Stimulated activated memory B cell treated with anti-CD40 and anti-IgM and Interleukin-4, amounts not matched to agents 10 μg/mL and 1 μg/mL and 100 μg/mL, for 72 hours (primary cell): ENCODE results near the gene CELF2.
A peak's percentile ranks its signal among the peaks of the same experiment; 100 is the strongest.

Experiments used
- ATAC-seq: fragments of 150-1000 bp; cut with Tn5 transposase; 2 replicates; pipeline ENCODE4 v1.10.0; 2021
- H3K27ac Mint-ChIP-seq: one replicate; pipeline ENCODE4 v1.8.0; 2022; ENCODE audit warnings: mild to moderate bottlenecking, mixed read lengths
- H3K27me3 Mint-ChIP-seq: one replicate; pipeline ENCODE4 v1.8.0; 2022; ENCODE audit warnings: mixed read lengths
- H3K36me3 Mint-ChIP-seq: one replicate; pipeline ENCODE4 v1.8.0; 2022; ENCODE audit warnings: mixed read lengths
- H3K4me1 Mint-ChIP-seq: one replicate; pipeline ENCODE4 v1.8.0; 2022; ENCODE audit warnings: mixed read lengths
- H3K4me3 Mint-ChIP-seq: one replicate; pipeline ENCODE4 v1.8.0; 2022; ENCODE audit warnings: mild to moderate bottlenecking, moderate library complexity, mixed read lengths
- H3K9me3 Mint-ChIP-seq: one replicate; pipeline ENCODE4 v1.8.0; 2022; ENCODE audit warnings: mixed read lengths

The CELF2 gene

DNA sequence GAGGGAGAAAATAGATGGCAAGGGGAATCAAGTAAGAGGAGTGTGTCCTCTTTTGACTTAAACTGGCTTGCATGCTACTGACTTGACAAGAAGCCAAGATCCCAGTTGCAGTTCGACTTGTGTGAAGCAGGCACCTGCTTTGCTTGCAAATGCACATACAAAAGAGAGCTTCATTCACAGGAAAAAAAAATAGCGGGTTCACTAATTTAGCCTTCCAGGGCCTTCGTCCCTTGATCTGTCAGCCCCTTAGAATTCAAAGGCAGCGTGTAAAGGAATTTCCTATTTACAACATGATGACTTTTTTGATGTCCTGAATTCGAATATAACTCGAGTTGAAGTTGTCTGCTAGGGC, 192.1 kb downstream of the CELF2 start:
- Mint-ChIP-seq H3K27ac (peak overlapping the region; percentile 89), H3K4me3 (peak overlapping the region; percentile 73), H3K36me3 (peaks cover 71% of the 10 kb centered on the region), H3K4me1 (peaks cover 99% of the 10 kb centered on the region), H3K27me3 (no peaks in the 10 kb centered on the region), H3K9me3 (no peaks in the 10 kb centered on the region)
- ATAC-seq, result peak; percentile 24

DNA sequence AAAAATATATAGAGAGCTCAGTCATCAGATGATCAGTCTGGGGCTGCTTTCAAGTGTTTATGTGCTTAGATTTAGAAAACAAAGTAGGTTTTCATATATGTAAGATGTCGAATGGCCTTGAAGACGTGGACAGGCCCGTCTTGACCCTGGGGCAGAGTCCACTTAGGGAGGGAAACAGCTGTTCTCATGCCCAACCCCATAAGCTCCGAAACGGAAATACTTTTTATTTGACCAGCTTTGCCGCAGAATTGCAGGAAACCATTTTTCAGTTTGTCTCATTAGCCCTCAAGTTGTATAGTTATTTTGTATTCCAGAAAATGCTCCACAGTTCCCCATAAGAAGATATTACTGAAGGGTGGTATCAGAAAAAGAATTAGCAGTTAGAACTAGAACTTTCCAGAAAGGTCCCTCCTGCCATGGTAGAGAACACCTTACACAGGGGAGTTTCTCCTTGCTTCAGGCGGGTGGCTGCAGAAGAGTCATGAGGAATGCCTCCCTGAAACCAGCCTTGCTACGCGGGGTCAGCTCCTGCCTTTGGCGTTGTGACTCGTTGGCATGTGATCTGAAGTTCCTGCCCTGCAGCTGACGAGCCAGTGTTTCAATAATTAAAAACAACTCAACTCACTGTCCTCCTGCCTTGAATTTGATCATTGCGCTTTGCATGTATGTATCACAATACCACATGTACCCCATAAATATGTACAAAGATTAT, 192.7 kb downstream of the CELF2 start:
- Mint-ChIP-seq H3K4me3 (peak overlapping the region; percentile 73), H3K9me3 (no peaks in the 10 kb centered on the region), H3K36me3 (peaks cover 71% of the 10 kb centered on the region), H3K4me1 (peaks cover 100% of the 10 kb centered on the region), H3K27ac (peak overlapping the region; percentile 89), H3K27me3 (no peaks in the 10 kb centered on the region)
- ATAC-seq, result no peak

DNA sequence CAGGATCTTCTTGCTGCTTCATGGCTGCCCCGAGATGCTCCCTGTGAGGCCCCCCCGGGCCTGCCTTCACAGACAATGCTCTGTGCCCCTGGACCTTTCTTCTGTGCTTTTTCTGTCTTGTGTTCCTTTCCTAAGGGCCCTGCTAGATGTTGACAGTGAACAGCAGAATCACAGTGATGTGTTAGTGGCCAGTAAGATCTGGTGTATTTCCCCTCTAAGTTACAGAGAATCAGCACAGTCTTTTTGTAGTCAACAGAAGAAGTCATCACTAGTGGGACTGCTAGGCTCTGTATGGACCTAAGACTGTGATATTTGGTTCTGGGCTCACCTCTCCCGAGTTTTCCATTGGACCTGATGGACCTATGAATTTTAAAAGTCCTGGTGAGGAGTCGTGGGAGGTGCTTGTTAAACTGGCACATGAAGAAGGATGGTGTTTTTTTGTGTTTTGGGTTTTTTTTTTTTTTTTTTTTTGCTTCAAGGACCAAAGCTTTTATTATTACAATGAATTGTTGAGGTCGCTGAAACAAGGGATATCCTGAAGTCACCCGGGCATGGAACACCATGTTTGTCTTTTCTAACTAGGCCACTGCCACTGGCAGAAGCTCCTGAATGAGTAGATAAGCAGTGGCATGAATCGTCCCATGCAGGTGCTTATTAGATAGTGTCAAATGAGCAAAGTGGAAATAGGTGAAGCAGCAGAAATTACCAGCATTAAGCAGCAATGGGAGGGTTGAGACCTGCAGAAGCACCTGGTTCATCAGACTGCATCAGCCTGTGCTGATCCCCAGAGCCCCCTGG, 194.8 kb downstream of the CELF2 start:
- ATAC-seq, result peak; percentile 77
- peak overlapping the region; percentile 89 for H3K27ac Mint-ChIP-seq
- H3K4me3 Mint-ChIP-seq, result peak overlapping the region; percentile 73
- H3K4me1 Mint-ChIP-seq, result peaks cover 93% of the 10 kb centered on the region
- no peaks in the 10 kb centered on the region for H3K9me3 Mint-ChIP-seq
- H3K27me3 Mint-ChIP-seq, result no peaks in the 10 kb centered on the region
- peaks cover 64% of the 10 kb centered on the region for H3K36me3 Mint-ChIP-seq

DNA sequence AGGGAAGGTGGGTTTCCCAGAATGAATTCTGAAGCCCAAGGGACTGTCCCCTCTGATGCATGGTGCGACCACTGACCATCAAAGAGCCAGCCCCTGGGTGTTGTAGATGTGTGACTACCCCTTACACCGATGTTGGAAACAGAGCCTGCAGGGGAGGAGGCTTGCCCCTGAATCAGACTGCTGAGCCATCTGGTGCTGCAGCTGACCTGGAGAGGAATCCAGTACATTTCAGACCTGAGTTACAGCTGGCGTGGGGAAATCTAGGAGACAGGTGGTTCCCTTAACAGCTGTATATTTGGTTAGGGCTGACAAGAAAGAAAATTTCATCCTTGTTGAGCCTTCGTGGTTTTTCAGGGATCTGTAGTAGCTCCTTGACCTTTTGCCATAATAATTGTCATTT, 195.5 kb downstream of the CELF2 start:
- Mint-ChIP-seq H3K4me3 (no peak overlapping the region), H3K4me1 (peaks cover 93% of the 10 kb centered on the region), H3K27ac (peak overlapping the region; percentile 89), H3K9me3 (no peaks in the 10 kb centered on the region), H3K27me3 (no peaks in the 10 kb centered on the region), H3K36me3 (peaks cover 62% of the 10 kb centered on the region)
- no peak for ATAC-seq

DNA sequence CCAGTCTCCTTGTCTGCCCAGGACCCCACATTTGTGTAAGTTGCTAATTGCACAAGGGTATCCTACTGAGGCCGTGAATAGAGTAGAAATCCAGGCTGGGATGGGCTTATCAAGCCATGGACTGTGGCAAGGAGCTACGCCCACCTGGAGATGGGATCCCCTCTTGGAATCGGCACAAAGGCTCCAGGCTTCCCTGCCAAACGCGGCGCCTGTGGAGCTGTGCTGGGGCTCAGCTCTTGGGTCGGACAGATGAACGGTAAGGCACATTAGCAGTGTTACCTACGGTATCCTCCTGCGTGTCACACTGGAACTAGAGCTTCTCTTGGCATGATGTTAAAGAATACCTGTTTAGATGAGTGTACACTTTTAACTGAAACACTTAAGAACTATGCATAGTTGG, 196.7 kb downstream of the CELF2 start:
- Mint-ChIP-seq H3K27me3 (no peaks in the 10 kb centered on the region), H3K4me1 (peaks cover 85% of the 10 kb centered on the region), H3K27ac (peak overlapping the region; percentile 89), H3K36me3 (peaks cover 61% of the 10 kb centered on the region), H3K4me3 (no peak overlapping the region), H3K9me3 (no peaks in the 10 kb centered on the region)
- no peak for ATAC-seq

DNA sequence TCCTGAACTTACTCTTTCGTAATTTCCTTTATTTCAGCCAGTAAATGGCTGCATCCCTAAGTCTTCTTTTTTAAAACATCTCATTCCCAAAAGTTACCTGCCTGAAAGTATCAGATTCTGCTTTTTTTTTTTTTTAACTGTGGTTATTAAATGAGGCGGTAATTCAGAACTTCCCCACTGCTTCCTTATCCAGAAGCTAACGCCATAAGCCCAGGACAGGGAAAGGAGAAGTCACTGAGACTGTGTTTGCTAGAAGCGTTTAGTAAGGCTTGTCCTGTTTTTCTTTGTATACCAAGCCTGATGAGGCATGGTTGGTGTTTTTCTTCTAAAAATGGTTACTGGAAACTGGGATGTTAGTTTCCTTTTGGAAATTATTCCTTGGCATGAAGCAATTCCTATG, 197.8 kb downstream of the CELF2 start:
- Mint-ChIP-seq H3K36me3 (peaks cover 69% of the 10 kb centered on the region), H3K4me1 (peaks cover 79% of the 10 kb centered on the region), H3K27me3 (no peaks in the 10 kb centered on the region), H3K9me3 (no peaks in the 10 kb centered on the region), H3K27ac (peak overlapping the region; percentile 89), H3K4me3 (no peak overlapping the region)
- ATAC-seq, result no peak

DNA sequence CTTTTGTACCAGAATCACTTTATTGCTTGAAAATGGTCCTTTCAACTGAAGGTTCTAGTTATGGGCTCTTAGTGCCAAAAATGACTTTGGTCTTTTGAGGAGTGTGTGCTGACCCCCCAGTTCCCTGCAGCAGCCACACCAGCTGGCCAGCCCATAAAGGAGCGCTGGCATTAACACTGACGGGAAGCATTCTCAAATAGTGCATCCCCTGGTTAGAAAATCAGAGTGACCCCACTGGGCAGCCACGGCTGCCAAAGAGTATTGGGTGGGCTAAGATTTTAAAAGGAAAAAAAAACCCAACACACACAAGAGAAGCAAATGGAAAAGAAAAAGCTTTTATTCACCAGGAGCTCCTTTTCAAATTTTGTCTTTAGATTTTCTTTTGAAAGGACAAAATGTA, 199.8 kb downstream of the CELF2 start:
- no peaks in the 10 kb centered on the region for H3K9me3 Mint-ChIP-seq
- H3K36me3 Mint-ChIP-seq, result peaks cover 70% of the 10 kb centered on the region
- no peak for ATAC-seq
- H3K27ac Mint-ChIP-seq, result no peak overlapping the region
- H3K4me3 Mint-ChIP-seq, result no peak overlapping the region
- peaks cover 62% of the 10 kb centered on the region for H3K4me1 Mint-ChIP-seq
- H3K27me3 Mint-ChIP-seq, result no peaks in the 10 kb centered on the region

DNA sequence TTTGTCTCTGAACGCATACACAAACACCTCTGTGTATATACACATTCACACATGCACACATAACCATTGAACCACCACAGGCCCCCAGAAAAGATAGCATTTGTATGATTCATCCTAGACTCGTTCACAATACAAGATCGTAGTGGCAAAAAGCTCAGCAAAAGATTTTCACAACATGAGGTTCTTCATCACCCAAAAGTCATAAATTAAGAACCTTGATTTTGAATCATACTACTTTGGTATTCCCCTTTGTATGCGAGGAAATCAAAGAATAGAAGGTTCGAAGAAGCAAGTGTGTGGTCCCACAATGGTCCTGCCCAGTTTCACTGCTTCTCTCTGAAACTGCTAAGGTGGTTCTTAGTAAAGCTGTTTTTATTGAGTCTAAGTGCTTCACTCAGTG, 200.7 kb downstream of the CELF2 start:
- Mint-ChIP-seq H3K4me3 (no peak overlapping the region), H3K27ac (peak overlapping the region; percentile 18), H3K27me3 (no peaks in the 10 kb centered on the region), H3K9me3 (no peaks in the 10 kb centered on the region), H3K4me1 (peaks cover 59% of the 10 kb centered on the region), H3K36me3 (peaks cover 72% of the 10 kb centered on the region)
- ATAC-seq, result no peak

DNA sequence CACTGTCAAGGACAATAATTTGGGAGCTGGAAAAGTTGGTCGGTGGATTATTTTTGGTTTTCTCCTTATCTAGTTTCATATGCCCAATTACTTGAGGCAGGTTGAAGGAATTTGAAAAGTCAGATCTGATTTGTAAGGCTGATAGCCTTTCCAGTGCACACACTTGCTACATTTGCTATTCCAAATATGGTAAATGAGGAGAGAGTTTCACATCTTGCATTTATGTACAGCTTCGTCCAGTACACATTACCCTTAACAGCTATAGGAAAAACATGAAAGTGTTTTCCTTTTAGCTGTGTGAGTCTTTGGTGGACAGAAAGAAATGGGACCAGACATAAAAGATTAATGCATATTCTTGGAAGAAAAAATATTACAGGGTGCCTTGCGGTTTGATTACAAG, 201.8 kb downstream of the CELF2 start:
- H3K36me3 Mint-ChIP-seq, result peaks cover 73% of the 10 kb centered on the region
- no peak for ATAC-seq
- peaks cover 58% of the 10 kb centered on the region for H3K4me1 Mint-ChIP-seq
- H3K4me3 Mint-ChIP-seq, result no peak overlapping the region
- H3K9me3 Mint-ChIP-seq, result no peaks in the 10 kb centered on the region
- H3K27ac Mint-ChIP-seq, result no peak overlapping the region
- no peaks in the 10 kb centered on the region for H3K27me3 Mint-ChIP-seq

DNA sequence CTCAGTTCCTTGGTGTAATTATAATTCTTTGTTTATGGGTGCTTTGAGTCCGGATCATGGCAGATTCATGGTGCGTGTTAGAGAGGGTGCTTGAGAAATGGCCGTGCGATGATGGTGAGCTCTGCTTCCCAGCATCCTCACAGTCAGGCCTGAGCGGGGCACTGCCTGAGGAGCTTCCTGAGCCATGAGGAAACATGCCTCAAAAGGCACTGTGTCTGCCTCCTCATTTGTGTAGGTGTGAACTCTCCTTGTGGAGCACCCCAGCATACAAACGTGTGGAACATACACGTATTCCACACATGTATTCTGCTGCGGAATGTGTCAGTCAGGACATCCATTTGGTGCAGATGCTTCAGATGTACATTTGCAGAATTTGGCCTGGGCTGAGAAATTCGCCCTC, 205.4 kb downstream of the CELF2 start:
- H3K27me3 Mint-ChIP-seq, result no peaks in the 10 kb centered on the region
- no peaks in the 10 kb centered on the region for H3K9me3 Mint-ChIP-seq
- H3K4me1 Mint-ChIP-seq, result peaks cover 65% of the 10 kb centered on the region
- no peak for ATAC-seq
- H3K27ac Mint-ChIP-seq, result peak overlapping the region; percentile 97
- H3K36me3 Mint-ChIP-seq, result peaks cover 68% of the 10 kb centered on the region
- H3K4me3 Mint-ChIP-seq, result no peak overlapping the region

DNA sequence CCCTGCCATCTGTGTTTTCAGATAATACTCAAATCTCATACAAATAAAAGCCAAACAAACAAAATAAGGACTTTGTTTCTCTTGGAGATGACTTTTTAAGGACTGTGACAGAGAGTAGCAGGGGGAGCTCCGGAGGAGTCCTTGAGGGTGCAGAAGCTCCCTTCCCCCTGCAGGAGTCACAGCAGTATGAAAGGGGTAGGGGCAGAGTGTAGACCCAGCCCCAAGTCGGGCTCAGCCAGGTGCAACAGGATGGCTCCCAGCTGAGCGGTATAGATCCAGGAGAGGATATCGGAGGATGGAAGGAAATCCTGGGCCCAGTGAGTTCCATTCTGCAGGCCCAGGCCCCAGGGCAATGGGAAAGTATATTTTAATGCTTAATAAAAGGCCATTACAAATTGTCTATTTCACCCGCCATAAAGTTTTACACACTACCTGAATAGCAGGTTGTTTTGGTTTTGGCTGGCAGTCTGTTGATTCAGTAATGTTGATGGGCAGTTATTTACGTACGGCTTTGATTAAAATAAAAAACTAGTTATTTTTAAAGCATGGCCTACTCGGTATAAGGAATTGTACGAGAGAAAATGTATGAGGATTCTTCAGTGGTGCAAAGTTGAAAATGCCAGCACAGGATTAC, 206.0 kb downstream of the CELF2 start:
- H3K27me3 Mint-ChIP-seq, result no peaks in the 10 kb centered on the region
- H3K4me3 Mint-ChIP-seq, result no peak overlapping the region
- H3K36me3 Mint-ChIP-seq, result peaks cover 66% of the 10 kb centered on the region
- no peak for ATAC-seq
- H3K27ac Mint-ChIP-seq, result peak overlapping the region; percentile 97
- peaks cover 65% of the 10 kb centered on the region for H3K4me1 Mint-ChIP-seq
- H3K9me3 Mint-ChIP-seq, result no peaks in the 10 kb centered on the region

DNA sequence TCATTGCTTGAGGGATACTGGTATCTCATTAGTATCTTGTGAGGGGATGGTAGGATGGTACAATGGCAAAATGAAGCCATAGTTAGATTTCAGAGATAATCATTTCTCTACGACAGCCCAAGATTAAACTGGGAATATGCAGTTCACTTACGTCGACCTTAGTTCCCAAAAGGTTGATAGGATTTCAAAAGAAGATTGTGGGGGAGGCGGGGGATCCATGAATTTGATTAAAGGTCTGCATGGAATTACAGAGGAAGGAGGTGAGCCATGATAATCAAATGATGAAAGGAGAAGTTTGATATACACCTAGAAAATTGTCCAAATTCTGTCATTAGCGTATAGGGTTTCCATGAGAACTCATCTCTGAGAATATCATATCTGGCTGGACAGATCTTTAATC, 206.6 kb downstream of the CELF2 start:
- Mint-ChIP-seq H3K9me3 (no peaks in the 10 kb centered on the region), H3K27me3 (no peaks in the 10 kb centered on the region), H3K4me1 (peaks cover 72% of the 10 kb centered on the region), H3K27ac (peak overlapping the region; percentile 97), H3K4me3 (no peak overlapping the region), H3K36me3 (peaks cover 66% of the 10 kb centered on the region)
- no peak for ATAC-seq

DNA sequence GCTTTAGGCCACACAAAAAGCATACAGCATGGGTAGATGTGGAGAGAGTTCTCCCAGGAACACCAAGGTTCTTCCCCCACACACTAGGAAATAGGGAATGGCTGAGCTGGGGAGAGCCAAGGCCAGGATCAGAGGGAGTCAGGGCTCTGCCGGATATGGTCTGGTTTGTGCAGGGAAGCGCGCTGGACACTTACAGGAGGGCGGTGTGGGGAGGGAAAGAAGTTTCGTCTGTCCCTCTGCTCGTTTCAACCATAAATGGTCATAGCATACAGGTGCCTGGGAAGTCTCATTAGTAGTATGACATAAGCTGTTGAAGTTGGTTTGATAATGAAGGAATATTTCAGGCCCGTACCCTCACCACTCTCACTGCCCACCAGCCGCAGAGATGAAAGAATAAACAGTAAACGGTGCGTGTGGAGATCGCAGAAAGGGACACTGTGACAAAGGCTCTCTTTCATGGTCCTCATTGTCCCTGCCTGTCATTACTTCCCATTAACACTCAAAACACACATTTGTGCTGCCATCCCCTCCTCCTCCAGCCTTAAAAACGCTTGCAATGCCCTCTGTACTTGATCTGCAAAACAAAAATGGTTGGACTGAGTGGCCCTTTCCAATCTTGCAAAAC, 207.2 kb downstream of the CELF2 start:
- Mint-ChIP-seq H3K4me3 (no peak overlapping the region), H3K4me1 (peaks cover 78% of the 10 kb centered on the region), H3K27me3 (no peaks in the 10 kb centered on the region), H3K36me3 (peaks cover 65% of the 10 kb centered on the region), H3K9me3 (no peaks in the 10 kb centered on the region), H3K27ac (peak overlapping the region; percentile 97)
- ATAC-seq, result no peak

DNA sequence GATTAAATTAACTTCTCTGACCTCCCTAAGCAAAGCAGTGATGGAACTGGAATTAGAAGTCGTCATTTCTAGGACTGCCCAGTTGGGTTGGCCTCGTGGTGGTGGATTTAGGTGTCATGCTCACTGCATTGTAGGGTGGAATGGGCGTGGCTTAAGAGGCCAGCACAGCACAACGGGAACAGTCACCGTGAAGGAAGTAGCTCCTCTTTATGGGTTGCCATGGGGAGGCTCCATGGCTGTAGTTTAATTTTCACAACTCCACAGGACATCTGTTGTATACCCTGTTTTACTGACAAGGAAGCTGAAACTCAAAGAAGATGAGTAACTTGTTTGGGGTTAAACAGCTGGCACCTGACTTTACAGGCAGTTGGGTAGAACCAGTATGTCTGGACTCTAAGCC, 208.3 kb downstream of the CELF2 start:
- peaks cover 65% of the 10 kb centered on the region for H3K36me3 Mint-ChIP-seq
- ATAC-seq, result peak; percentile 50
- H3K4me1 Mint-ChIP-seq, result peaks cover 81% of the 10 kb centered on the region
- peak overlapping the region; percentile 69 for H3K4me3 Mint-ChIP-seq
- no peaks in the 10 kb centered on the region for H3K9me3 Mint-ChIP-seq
- H3K27me3 Mint-ChIP-seq, result no peaks in the 10 kb centered on the region
- peak overlapping the region; percentile 97 for H3K27ac Mint-ChIP-seq

DNA sequence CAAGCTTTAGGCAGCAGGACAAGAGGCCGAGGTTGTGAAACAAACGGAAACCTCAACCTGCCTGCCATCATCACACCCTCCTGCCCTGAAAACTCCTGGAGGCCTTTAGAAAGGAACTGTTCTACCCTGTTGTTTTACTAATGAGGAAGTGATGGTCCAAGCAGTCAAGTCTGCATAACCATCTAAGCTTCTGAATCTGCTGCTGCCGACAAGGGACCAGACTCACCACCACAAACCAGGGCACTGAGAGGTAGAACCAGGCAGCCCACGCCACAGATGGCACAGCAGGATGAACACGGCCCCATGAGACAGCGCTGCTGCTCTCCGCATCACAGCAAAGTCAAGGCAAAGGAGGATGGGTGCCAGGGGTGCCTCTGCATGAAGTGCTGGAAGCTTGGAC, 209.4 kb downstream of the CELF2 start:
- H3K4me3 Mint-ChIP-seq, result peak overlapping the region; percentile 69
- peak overlapping the region; percentile 97 for H3K27ac Mint-ChIP-seq
- no peaks in the 10 kb centered on the region for H3K27me3 Mint-ChIP-seq
- H3K9me3 Mint-ChIP-seq, result no peaks in the 10 kb centered on the region
- peak; percentile 94 for ATAC-seq
- peaks cover 68% of the 10 kb centered on the region for H3K36me3 Mint-ChIP-seq
- H3K4me1 Mint-ChIP-seq, result peaks cover 88% of the 10 kb centered on the region
